B cell (primary cell): ENCODE data around the gene TTLL1. TPM values are rescaled to one million over a fixed set of nuclear protein-coding genes. Genes with fewer than 3 reads are reported as not detected.
A peak's percentile ranks its signal among the peaks of the same experiment; 100 is the strongest.

Experiments
- ATAC-seq: fragments of 200-7000 bp; cut with Tn5 transposase; one replicate; pipeline ENCODE4 v1.10.0; 2021; ENCODE audit warnings: low read depth, mild to moderate bottlenecking, moderate number of reproducible peaks, moderate library complexity
- CTCF ChIA-PET: fragments of 350-600 bp; sonication (Branson Sonifier 250); formaldehyde crosslinking; loops from one replicate; lab custom pipeline; 2021; ENCODE audit warnings: antibody characterized with exemption, inconsistent platforms; lab: Charles Lee
- POLR2A ChIA-PET: fragments of 350-600 bp; sonication (Branson Sonifier 250); formaldehyde crosslinking; loops from one replicate; lab custom pipeline; 2021; ENCODE audit warnings: antibody characterized with exemption; lab: Charles Lee
- DNase-seq: peaks from one replicate; pipeline ENCODE4 v3.0.0; 2013
- H2AFZ ChIP-seq: 2 replicates; pipeline ENCODE4 v1.6.1; 2012; ENCODE audit warnings: mild to moderate bottlenecking, low read depth, low read length; ENCODE audit not compliant: insufficient read depth, poor library complexity, severe bottlenecking
- H3K27ac ChIP-seq, 2 donors: 1 replicate in 1 of 2; 2 replicates in 1 of 2; pipeline ENCODE4 v1.5.1; 2012 to 2013; ENCODE audit warnings: low read length in 2 of 2, mild to moderate bottlenecking in 2 of 2, moderate library complexity in 1 of 2
- H3K27me3 ChIP-seq, 4 experiments: fragments of 200-600 bp in 1 of 4; sonication (generic) in 1 of 4; replicated peaks in 1 of 4; 1 replicate in 2 of 4; 2 replicates in 2 of 4; pipeline versions ENCODE4 v1.6.1 to v1.7.0; 2013 to 2016; ENCODE audit warnings: low read length in 3 of 4, mild to moderate bottlenecking in 2 of 4, mixed read lengths in 1 of 4, moderate library complexity in 1 of 4; ENCODE audit not compliant: insufficient read depth in 4 of 4, control insufficient read depth in 3 of 4; ENCODE audit errors: control extremely low read depth in 1 of 4
- H3K36me3 ChIP-seq, 2 experiments: replicated peaks in 1 of 2; 1 replicate in 1 of 2; 2 replicates in 1 of 2; pipeline versions ENCODE4 v1.6.1 to v1.7.1; 2013; ENCODE audit warnings: low read length in 1 of 2; ENCODE audit not compliant: insufficient read depth in 2 of 2, control insufficient read depth in 1 of 2; ENCODE audit errors: control extremely low read depth in 1 of 2, extremely low read depth in 1 of 2
- H3K4me1 ChIP-seq, 2 donors: fragments of 200-600 bp in 1 of 2; sonication (generic) in 1 of 2; 1 replicate in 1 of 2; 2 replicates in 1 of 2; pipeline versions ENCODE4 v1.5.1 to v1.6.1; 2013 to 2017; ENCODE audit warnings: low read length in 2 of 2; ENCODE audit not compliant: control insufficient read depth in 2 of 2, insufficient read depth in 2 of 2
- H3K4me2 ChIP-seq: replicated peaks from 2 replicates; pipeline ENCODE3; 2012; ENCODE audit warnings: mild to moderate bottlenecking, low read depth, low read length; ENCODE audit not compliant: poor library complexity, severe bottlenecking
- H3K4me3 ChIP-seq, 5 experiments: fragments of 200-600 bp in 1 of 5; sonication (generic) in 1 of 5; 1 replicate in 3 of 5; 2 replicates in 2 of 5; pipeline versions ENCODE4 v1.5.1 to v1.7.0; 2011 to 2016; ENCODE audit warnings: low read length in 4 of 5, mild to moderate bottlenecking in 4 of 5, low read depth in 2 of 5, control low read depth in 1 of 5, moderate library complexity in 1 of 5; ENCODE audit not compliant: insufficient read depth in 1 of 5; ENCODE audit errors: control extremely low read depth in 1 of 5, extremely low read depth in 1 of 5
- H3K79me2 ChIP-seq: fragments of 200-600 bp; sonication (generic); one replicate; pipeline ENCODE4 v1.6.0; 2016; ENCODE audit warnings: low read length; ENCODE audit not compliant: control insufficient read depth, insufficient read depth
- H3K9ac ChIP-seq: fragments of 200-600 bp; sonication (generic); 2 replicates; pipeline ENCODE4 v1.6.1; 2017; ENCODE audit warnings: mild to moderate bottlenecking, low read length, moderate library complexity
- H3K9me3 ChIP-seq, 3 donors: one replicate each; pipeline versions ENCODE4 v1.6.1 to v1.7.1; 2013; ENCODE audit warnings: low read length in 2 of 3; ENCODE audit not compliant: control insufficient read depth in 2 of 3, insufficient read depth in 1 of 3; ENCODE audit errors: control extremely low read depth in 1 of 3
- H4K20me1 ChIP-seq: 2 replicates; pipeline ENCODE4 v1.6.0; 2012; ENCODE audit warnings: mild to moderate bottlenecking, low read length; ENCODE audit not compliant: insufficient read depth, control insufficient read depth, poor library complexity, severe bottlenecking
- H3K27ac Mint-ChIP-seq: one replicate; pipeline ENCODE4 v1.8.0; 2021; ENCODE audit warnings: mixed read lengths
- H3K27me3 Mint-ChIP-seq: one replicate; pipeline ENCODE4 v1.8.0; 2021; ENCODE audit warnings: mixed read lengths
- H3K4me1 Mint-ChIP-seq: one replicate; pipeline ENCODE4 v1.8.0; 2021; ENCODE audit warnings: mixed read lengths
- H3K4me3 Mint-ChIP-seq: one replicate; pipeline ENCODE4 v1.8.0; 2021; ENCODE audit warnings: mixed read lengths
- H3K9me3 Mint-ChIP-seq: one replicate; pipeline ENCODE4 v1.8.0; 2022; ENCODE audit warnings: mixed read lengths; ENCODE audit not compliant: insufficient read depth
- CTCF ChIP-seq: fragments of 200-600 bp; IDR thresholded peaks from one replicate; pipeline ENCODE4 v1.8.0; 2022; ENCODE audit warnings: antibody characterized with exemption, mild to moderate bottlenecking
- EZH2 ChIP-seq: IDR thresholded peaks from 2 replicates; pipeline ENCODE4 v1.6.1; 2012; ENCODE audit warnings: borderline replicate concordance, low read depth, mild to moderate bottlenecking, moderate library complexity, low read length; ENCODE audit not compliant: insufficient read depth, poor library complexity, severe bottlenecking
- WGBS: methylation state at CpG from one replicate; pipeline ENCODE4 v1.1.5; 2013; ENCODE audit warnings: missing lambda C conversion rate; ENCODE audit not compliant: insufficient coverage; 5-methylcytosine and 5-hydroxymethylcytosine counted together
- intact Hi-C: fragments of 100-400 bp; cut with micrococcal nuclease; formaldehyde crosslinking; loops from one replicate; pipeline ENCODE4 v1.10.0; 2022
- polyA plus RNA-seq: library from polyadenylated mRNA; depleted of rRNA; stranded (reverse); fragments of >200 nt; gene quantifications from 2 replicates; pipeline ENCODE4 v1.2.3, GENCODE V29; 2012
- total RNA-seq, 2 donors: library from RNA; stranded (reverse); fragments of 120-200 nt in 1 of 2; gene quantifications; 1 replicate in 1 of 2; 2 replicates in 1 of 2; pipeline versions ENCODE4 v1.2.3 to v1.2.4, GENCODE V29; 2013 to 2022

TTLL1 gene
- total and polyA plus RNA-seq, 2 donors (not counting 1 experiment from before 2014, with no cell fraction given) = 3.0 to 3.3 TPM

GRCh38 chr22:43060183-43060582, 29.0 kb downstream of the TTLL1 start:
- Histone ChIP-seq H3K9ac (no peak overlapping the region), H3K27ac (no peak overlapping the region), H2AFZ (no peak overlapping the region), H3K4me1 (no peaks in the 10 kb centered on the region), H3K36me3 (peaks cover 0 to 2% of the 10 kb centered on the region in 2 experiments), H3K79me2 (no peaks in the 10 kb centered on the region), H3K27me3 (no peaks in the 10 kb centered on the region), H4K20me1 (no peaks in the 10 kb centered on the region), H3K4me2 (no peak overlapping the region), H3K9me3 (peaks cover 0 to 4% (median 0%) of the 10 kb centered on the region in 3 donors), H3K4me3 (no peak overlapping the region)
- ATAC-seq = no peak
- Mint-ChIP-seq H3K27ac (no peak overlapping the region), H3K4me1 (no peaks in the 10 kb centered on the region), H3K4me3 (no peak overlapping the region), H3K9me3 (no peaks in the 10 kb centered on the region), H3K27me3 (no peaks in the 10 kb centered on the region)
- intact Hi-C loops = no loop called here
- 68% methylated on average over 5 of the region's 5 CpGs for WGBS
- DNase-seq = peak; percentile 37
- ChIA-PET POLR2A (interaction anchor here (0.6 kb wide), 1 partner anchor 1524 kb away, joined by 3 read pairs; no protein-coding TSS in a partner anchor), CTCF (interaction anchor here (1.1 to 1.5 kb wide), 4 partner anchors 13 to 193 kb away, joined by 3 to 4 read pairs (median 4); no protein-coding TSS in a partner anchor)
- TF ChIP-seq EZH2 (no peak), CTCF (peak; percentile 66)

- POLR2A ChIA-PET = interaction anchor here (0.6 kb wide), 1 partner anchor 183 kb away, joined by 3 read pairs; no protein-coding TSS in a partner anchor
- CTCF ChIA-PET = interaction anchor here (0.6 kb wide), 1 partner anchor 190 kb away, joined by 3 read pairs; no protein-coding TSS in a partner anchor
- no peak overlapping the region for H3K27ac Mint-ChIP-seq
- Histone ChIP-seq H4K20me1 (no peaks in the 10 kb centered on the region), H3K4me1 (no peaks in the 10 kb centered on the region), H2AFZ (no peak overlapping the region), H3K9ac (no peak overlapping the region), H3K9me3 (peaks cover 0 to 8% (median 0%) of the 10 kb centered on the region in 3 donors), H3K79me2 (no peaks in the 10 kb centered on the region), H3K4me3 (no peak overlapping the region), H3K36me3 (peaks cover 0 to 2% of the 10 kb centered on the region in 2 experiments), H3K27ac (no peak overlapping the region), H3K27me3 (no peaks in the 10 kb centered on the region), H3K4me2 (no peak overlapping the region)
- TF ChIP-seq EZH2 = no peak
- no peak for TF ChIP-seq CTCF
- DNase-seq (no peak), ATAC-seq (no peak)
- no peaks in the 10 kb centered on the region for H3K4me1 Mint-ChIP-seq
- H3K4me3 Mint-ChIP-seq = no peak overlapping the region
- intact Hi-C loops = no loop called here
- H3K9me3 Mint-ChIP-seq = no peaks in the 10 kb centered on the region
- no peaks in the 10 kb centered on the region for H3K27me3 Mint-ChIP-seq
- 80% methylated on average over 1 of the region's 7 CpGs for WGBS
Measured at GRCh38 chr22:43057641-43058040, 31.6 kb downstream of the TTLL1 start.
